MG63 (cell line): ENCODE measurements around the gene ZC3H8. TPM values are rescaled to one million over a fixed set of nuclear protein-coding genes. Genes with fewer than 3 reads are reported as not detected.
"Not testable (repeated sequence)": the region's sequence is repeated elsewhere in the genome, so short reads cannot be mapped to it uniquely, and the experiment has no call there.

Source experiments
- DNase-seq: peaks from one replicate; pipeline ENCODE4 v3.0.0-alpha.2; 2020
- H3K27me3 ChIP-seq: fragments of 250-450 bp; sonication (Bioruptor Pico); 2 replicates; pipeline ENCODE4 v1.5.1; 2020; ENCODE audit warnings: mild to moderate bottlenecking, moderate library complexity
- H3K36me3 ChIP-seq: fragments of 250-450 bp; sonication (Bioruptor Pico); 2 replicates; pipeline ENCODE4 v1.5.1; 2020; ENCODE audit warnings: mild to moderate bottlenecking, moderate library complexity
- H3K4me3 ChIP-seq: fragments of 250-450 bp; sonication (Bioruptor Pico); 2 replicates; pipeline ENCODE4 v1.5.1; 2020; ENCODE audit warnings: mild to moderate bottlenecking, moderate library complexity
- H3K9me3 ChIP-seq: fragments of 250-450 bp; sonication (Bioruptor Pico); 2 replicates; pipeline ENCODE4 v1.5.1; 2020; ENCODE audit warnings: mild to moderate bottlenecking, moderate library complexity
- total RNA-seq: library from RNA; depleted of rRNA; stranded (reverse); fragments of >200 nt; shearing (Covaris generic); gene quantifications from 2 replicates; pipeline ENCODE4 v1.2.3, GENCODE V29; 2014; ENCODE audit warnings: low replicate concordance; rRNA removed

Gene ZC3H8
- 2.3 and 9.0 TPM in 2 replicates for total RNA-seq

DNA sequence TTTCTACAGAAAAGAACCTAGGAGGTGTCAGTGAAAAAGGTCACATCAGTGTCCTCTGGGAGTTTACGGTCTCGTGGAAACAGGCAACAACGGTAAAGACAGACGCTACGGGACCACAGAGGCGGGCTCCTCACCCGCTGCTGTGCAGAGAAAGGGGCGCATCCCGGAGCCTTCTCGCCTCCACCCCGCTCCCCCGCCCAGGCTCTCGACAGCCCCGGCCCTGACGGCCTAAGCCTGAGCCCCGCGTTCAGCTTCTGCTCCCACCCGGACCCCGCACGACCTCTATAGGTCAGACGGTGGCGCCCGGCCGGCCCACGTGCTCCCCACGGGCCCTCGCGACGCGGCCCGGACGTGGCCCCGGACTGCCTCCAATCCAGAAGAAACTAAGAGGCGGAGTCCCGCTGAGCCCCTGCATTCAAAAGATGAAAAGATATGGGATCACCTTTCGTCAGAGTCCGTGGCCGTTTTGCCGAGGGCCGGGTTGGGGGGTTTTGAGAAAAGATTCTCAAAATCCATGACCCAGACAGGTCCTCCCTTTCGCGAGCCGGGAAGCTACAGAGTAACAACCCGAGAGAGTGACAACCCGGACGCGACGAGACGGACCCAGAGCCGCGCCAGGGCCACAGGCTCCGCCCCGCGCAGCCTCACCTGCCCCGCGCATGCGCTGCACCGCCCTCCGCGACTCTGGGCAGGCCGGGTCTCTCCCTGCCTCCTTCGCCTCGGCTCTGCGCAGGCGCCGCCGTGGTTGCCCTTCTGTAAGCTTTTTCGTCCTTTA, at the start of gene ZC3H8:
Gene ZC3H8 (minus strand): TSS at position 577 of the 775 bp plus-strand sequence. CDS start 61 bp downstream, at position 516.
- DNase-seq, result peak; percentile 88
- H3K27me3 ChIP-seq, result no peaks in the 10 kb centered on the region
- H3K9me3 ChIP-seq, result no peaks in the 10 kb centered on the region
- peaks cover 4% of the 10 kb centered on the region; the same call in 1 of the 2 replicates for H3K36me3 ChIP-seq
- peak within 1 kb of the TSS; percentile 67 for H3K4me3 ChIP-seq

DNA sequence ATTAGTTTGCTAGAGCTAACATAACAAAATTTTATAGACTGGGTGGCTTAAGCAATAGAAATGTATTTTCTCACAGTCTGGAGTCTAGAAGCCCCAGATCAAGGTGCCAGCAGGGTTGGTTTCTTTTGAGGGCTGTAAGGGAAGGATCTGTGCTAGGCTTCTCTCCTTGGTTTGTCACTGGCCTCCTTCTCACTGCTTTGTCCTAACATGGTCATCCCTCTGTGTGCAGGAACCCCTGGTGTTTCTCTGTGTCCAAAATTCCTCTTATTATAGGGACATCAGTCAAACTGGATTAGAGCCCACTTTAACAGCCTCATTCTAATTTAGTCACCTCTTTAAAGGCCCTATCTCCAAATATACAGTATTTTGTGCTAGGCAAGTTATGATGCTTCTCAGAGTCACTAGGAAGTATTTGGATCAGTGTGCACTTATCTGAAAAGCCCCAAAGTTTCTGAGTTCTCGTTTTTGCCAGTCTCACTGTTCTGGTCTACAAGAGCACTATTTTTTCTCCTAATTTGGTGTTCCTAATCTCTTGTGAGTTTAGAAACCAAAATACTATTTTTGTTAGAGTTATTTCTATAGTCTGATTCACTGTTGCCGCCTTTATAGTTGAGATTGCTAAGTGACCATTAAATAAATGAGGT, 49.6 kb upstream of the ZC3H8 start:
- Histone ChIP-seq H3K4me3 (no peak overlapping the region), H3K9me3 (no peaks in the 10 kb centered on the region), H3K36me3 (no peaks in the 10 kb centered on the region), H3K27me3 (no peaks in the 10 kb centered on the region)
- DNase-seq, result no peak

GRCh38 chr2:112301973-112302372, 47.1 kb upstream of the ZC3H8 start:
- H3K4me3 ChIP-seq, result no peak overlapping the region
- H3K9me3 ChIP-seq, result no peaks in the 10 kb centered on the region
- no peak for DNase-seq
- no peaks in the 10 kb centered on the region for H3K36me3 ChIP-seq
- no peaks in the 10 kb centered on the region for H3K27me3 ChIP-seq

DNA sequence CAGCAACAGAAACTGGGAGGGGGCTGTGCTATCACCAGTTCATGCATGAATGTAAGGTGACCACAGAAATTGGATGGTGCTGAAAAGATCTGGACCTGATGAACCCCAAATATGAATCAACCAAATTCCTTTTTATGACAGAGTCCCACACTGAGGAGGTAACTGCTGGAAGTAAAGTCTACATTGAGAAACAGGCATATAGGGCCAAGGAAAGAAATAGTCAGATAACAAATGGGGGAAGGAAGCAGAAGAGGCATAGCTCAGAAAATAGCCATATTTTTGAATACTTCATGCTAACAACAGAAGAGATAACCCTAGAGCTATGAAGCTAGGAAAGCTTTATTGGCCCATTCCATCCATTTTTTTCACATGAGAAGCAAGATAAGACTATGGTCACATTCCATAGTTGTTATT, 46.3 kb upstream of the ZC3H8 start:
- DNase-seq, result peak; percentile 22
- Histone ChIP-seq H3K36me3 (no peaks in the 10 kb centered on the region), H3K27me3 (no peaks in the 10 kb centered on the region), H3K4me3 (no peak overlapping the region), H3K9me3 (no peaks in the 10 kb centered on the region)

DNA sequence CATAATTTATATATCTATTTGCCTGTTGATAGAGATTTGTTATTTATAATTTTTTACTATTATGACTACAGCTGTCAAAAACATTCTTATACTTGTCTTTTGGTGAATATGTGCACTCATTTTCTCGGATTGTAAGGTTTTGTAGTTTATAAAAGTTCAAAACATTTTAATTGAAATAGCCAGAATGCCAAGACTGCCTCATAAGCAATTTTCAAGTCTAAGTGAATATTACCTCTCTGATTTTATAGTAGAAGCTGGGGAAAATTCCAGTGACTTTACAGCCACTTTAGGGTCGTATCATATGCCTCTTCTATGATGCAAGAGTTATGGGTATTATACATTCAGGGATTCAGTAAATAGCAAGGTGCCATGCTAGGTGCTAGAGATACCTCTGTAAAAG, 41.6 kb upstream of the ZC3H8 start:
- no peak for DNase-seq
- Histone ChIP-seq H3K36me3 (no peaks in the 10 kb centered on the region), H3K9me3 (no peaks in the 10 kb centered on the region), H3K27me3 (no peaks in the 10 kb centered on the region), H3K4me3 (no peak overlapping the region)

DNA sequence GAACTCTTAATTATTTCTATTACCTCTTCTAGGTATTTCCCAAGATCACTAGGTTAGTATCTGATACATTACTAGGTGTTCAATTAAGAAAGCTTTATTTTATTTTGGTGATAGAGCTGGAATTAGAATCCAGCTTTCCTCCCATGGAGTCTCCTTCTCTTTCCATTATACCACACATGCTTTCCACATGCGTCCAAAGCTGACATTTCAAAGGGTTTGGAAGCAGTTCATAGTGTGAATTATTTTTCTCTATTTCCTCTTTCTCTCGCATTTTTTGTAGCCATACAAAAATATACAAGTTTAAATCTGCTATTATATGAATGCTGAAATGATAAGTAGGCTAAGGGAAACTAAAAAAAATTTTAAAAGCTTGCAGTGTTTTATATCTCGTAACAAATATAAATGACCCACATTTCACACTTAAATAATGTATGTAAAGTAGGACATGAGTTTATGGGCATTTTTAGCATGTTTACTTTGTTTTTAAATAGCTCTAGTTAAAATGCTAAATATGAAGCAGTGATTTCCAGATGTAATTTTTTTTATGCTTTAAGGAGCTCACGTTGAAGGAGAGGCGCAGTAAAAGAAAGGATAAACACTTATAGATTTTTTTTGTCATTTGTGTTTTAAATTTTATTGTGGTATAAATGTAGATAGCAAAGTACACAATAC, 40.7 kb upstream of the ZC3H8 start:
- H3K27me3 ChIP-seq, result no peaks in the 10 kb centered on the region
- no peak overlapping the region for H3K4me3 ChIP-seq
- H3K9me3 ChIP-seq, result no peaks in the 10 kb centered on the region
- no peaks in the 10 kb centered on the region for H3K36me3 ChIP-seq
- no peak for DNase-seq

DNA sequence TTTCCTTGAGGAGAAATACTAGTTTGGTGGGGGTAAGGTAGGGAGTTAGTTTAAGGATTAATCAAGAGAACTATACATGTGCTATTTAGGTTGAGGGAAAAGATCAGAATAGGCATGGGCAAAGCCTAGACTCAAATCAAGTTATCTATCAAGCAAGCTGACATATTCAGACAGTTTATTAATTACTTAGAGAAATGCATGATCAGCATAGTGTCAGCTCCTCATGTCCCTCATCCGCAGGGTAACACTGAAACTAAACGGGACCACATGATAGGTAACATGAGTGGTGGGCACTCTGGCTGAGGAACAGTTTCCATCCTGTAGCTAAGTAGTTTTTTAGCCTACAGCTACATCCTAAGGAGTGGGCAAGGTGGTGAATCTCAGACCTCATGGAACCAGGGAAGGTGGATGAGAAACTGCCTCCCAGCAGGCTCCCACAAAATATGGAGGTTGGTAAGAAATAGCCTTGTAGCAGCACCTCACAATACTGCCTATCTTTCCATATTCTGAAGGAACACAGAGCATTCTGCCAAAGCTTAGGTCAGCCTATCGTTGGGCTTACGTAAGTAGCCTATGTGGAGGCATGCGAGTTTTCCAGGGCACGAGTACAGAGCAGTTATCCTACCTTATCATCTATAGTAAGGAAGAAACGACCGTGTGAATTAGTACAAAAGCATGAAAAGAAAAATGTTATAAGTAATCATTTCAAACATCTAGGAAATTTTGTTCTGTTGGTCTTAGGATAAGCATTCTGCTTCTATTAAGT, 39.0 kb upstream of the ZC3H8 start:
- DNase-seq, result no peak
- Histone ChIP-seq H3K4me3 (no peak overlapping the region), H3K36me3 (no peaks in the 10 kb centered on the region), H3K9me3 (no peaks in the 10 kb centered on the region), H3K27me3 (no peaks in the 10 kb centered on the region)

GRCh38 chr2:112290648-112291047, 35.8 kb upstream of the ZC3H8 start:
- DNase-seq, result no peak
- Histone ChIP-seq H3K27me3 (no peaks in the 10 kb centered on the region), H3K4me3 (no peak overlapping the region), H3K36me3 (no peaks in the 10 kb centered on the region), H3K9me3 (no peaks in the 10 kb centered on the region)

DNA sequence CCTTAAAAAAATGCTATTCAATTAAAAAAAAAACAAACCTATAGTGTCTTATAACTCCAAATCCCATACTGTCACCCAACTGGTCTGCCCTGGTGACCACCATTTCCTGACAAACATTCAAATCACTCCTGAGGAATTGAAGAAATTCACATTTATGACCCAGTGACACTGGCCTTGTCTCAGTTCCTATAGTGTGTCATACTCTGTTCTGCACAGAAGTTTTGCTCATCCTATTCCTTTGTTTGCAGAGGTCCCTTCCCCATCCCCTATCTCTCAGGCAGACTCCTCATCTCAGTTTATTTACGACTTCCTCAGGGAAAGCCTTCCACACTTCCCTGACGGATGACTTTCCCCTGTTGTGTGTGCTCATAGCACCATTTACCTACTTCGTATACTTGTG, 35.2 kb upstream of the ZC3H8 start:
- no peaks in the 10 kb centered on the region for H3K9me3 ChIP-seq
- H3K36me3 ChIP-seq, result no peaks in the 10 kb centered on the region
- H3K27me3 ChIP-seq, result no peaks in the 10 kb centered on the region
- no peak overlapping the region for H3K4me3 ChIP-seq
- DNase-seq, result no peak

- DNase-seq, H3K9me3 ChIP-seq: not testable (repeated sequence)
Measured at GRCh38 chr2:112283535-112283934, 28.7 kb upstream of the ZC3H8 start.

GRCh38 chr2:112282066-112282465, 27.2 kb upstream of the ZC3H8 start:
- not testable (repeated sequence) for H3K9me3 ChIP-seq, DNase-seq, H3K4me3 ChIP-seq, H3K27me3 ChIP-seq, H3K36me3 ChIP-seq

More at GRCh38 chr2:112283535-112283934, 28.7 kb upstream of the ZC3H8 start:
- not testable (repeated sequence) for H3K36me3 ChIP-seq, H3K4me3 ChIP-seq, H3K27me3 ChIP-seq

GRCh38 chr2:112277596-112278220, 22.9 kb upstream of the ZC3H8 start:
- H3K4me3 ChIP-seq, result no peak overlapping the region
- DNase-seq, result no peak

DNA sequence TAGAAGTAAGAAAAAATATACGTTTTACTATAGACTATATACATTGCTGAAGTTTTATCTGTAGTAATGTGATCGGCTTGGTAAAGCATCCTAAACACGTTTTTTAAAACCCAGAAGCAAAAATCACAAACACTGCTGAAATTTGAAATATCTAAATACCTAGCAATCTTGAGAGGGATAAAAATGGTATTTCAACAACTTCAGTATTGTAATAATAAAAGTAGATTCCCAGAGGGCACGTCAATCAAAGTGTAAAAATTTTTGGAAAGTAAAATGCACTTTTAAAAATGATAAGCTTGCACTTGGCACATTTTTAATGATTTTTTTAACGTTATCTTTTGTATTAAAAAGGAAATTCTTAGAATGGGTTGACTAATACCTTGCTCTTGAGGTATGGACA, 22.1 kb upstream of the ZC3H8 start:
- Histone ChIP-seq H3K4me3 (no peak overlapping the region), H3K27me3 (no peaks in the 10 kb centered on the region)
- DNase-seq, result no peak

More at GRCh38 chr2:112277596-112278220, 22.9 kb upstream of the ZC3H8 start:
- Histone ChIP-seq H3K27me3 (no peaks in the 10 kb centered on the region), H3K9me3 (no peaks in the 10 kb centered on the region), H3K36me3 (no peaks in the 10 kb centered on the region)

DNA sequence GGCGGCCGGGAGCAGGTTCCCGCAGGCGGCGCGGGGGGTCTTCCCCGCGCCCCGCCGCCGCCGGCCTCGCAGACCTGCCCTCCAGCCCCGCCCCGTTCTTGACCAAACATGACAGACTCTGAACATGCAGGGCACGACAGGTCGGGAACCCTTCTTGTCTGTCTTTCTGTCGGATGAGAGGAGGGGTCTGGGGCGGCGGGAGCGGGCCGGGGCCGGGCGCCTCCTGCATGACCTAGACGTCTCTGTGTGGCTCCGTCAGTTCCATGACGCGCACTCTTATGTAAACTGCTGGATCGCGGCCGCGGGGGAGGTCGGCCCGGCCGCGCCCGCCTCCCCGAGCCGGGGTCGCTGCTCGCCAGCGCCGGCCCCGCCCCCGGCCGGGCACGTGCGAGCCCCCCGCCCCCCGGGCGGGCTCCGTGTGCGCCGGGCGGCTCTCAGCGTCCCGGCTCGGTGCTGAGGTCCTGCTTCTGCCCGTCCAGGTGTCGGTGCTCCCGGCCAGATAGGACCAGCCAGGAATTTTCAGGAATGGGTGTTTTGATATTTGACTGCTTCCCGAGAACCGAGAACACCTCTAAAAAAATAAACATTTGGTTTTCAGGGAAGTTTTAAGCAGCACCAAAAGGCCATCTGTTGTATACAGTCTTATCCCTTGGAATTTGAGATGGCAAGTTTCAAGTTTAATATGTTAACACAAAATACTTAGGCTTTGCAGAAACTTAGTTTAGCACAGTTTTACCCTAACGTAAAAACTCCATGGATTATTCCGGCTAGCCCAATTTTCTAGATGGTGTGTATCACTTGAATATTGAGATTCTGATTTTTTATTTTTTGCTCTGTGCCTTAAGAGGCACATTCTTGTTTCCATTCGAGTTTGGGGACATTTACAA, 21.3 kb upstream of the ZC3H8 start:
- peak; percentile 92 for DNase-seq
- H3K36me3 ChIP-seq, result no peaks in the 10 kb centered on the region
- H3K4me3 ChIP-seq, result peak overlapping the region; percentile 90
- no peaks in the 10 kb centered on the region for H3K27me3 ChIP-seq
- no peaks in the 10 kb centered on the region for H3K9me3 ChIP-seq

More for the DNA sequence above, 22.1 kb upstream of the ZC3H8 start:
- Histone ChIP-seq H3K36me3 (no peaks in the 10 kb centered on the region), H3K9me3 (no peaks in the 10 kb centered on the region)

- Histone ChIP-seq H3K36me3 (no peaks in the 10 kb centered on the region), H3K9me3 (no peaks in the 10 kb centered on the region), H3K4me3 (peak within 1 kb of the TSS; percentile 90), H3K27me3 (no peaks in the 10 kb centered on the region)
- DNase-seq, result peak; percentile 99
Measured at GRCh38 chr2:112275311-112275886, 20.6 kb upstream of the ZC3H8 start, which contains the start of gene ZC3H6. ZC3H6 (plus strand) TSS chr2:112275597; CDS start chr2:112275995, 398 bp downstream.
